ENCODE data around the gene YIPF6.
"Not testable (repeated sequence)": the region's sequence is repeated elsewhere in the genome, so short reads cannot be mapped to it uniquely, and the experiment has no call there.

The YIPF6 gene

GRCh38 chrX:68506649-68507048 is 7.8 kb downstream of the YIPF6 start:
- DNase-seq (ENCODE audit: low read depth in 2 of 2), result no peak

DNA sequence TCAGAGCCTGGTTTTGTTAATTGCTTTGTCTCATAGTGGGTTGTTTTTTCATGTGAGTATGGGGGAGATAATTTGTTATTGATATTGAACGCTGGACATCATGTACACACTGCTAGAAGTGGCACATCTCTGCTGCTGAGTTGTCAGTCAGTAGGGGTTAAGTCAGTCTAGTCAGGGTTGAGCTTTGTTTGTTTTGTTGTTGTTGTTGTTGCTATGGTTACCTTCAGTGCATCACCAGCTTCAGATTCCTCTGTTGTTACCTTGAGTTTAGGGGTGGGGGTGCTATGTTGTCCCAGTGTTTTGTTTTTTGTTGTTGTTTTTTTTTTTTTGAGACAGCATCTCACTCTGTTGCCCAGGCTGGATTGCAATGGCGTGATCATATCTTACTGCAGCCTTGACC is 9.9 kb downstream of the YIPF6 start:
- DNase-seq (ENCODE audit: low read depth in 2 of 2), result no peak

GRCh38 chrX:68511255-68511654 is 12.4 kb downstream of the YIPF6 start:
- peak in 1 of 2 donors; percentile 44 for DNase-seq (ENCODE audit: low read depth in 2 of 2)

DNA sequence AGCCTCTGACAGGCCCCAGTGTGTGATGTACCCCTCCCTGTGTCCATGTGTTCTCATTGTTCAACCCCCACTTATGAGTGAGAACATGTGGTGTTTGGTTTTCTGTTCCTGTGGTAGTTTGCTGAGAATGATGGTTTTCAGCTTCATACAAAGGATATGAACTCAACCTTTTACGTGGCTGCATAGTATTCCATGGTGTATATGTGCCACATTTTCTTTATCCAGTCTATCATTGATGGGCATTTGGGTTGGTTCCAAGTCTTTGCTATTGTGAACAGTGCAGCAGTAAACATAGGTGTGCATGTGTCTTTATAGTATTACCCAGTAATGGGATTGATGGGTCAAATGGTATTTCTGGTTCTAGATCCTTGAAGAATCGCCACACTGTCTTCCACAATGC is 25.8 kb downstream of the YIPF6 start:
- not testable (repeated sequence) for DNase-seq (ENCODE audit: low read depth in 2 of 2)

- DNase-seq (ENCODE audit: low read depth in 2 of 2), result no peak
Measured at GRCh38 chrX:68532831-68533533, 34.1 kb downstream of the YIPF6 start.

DNA sequence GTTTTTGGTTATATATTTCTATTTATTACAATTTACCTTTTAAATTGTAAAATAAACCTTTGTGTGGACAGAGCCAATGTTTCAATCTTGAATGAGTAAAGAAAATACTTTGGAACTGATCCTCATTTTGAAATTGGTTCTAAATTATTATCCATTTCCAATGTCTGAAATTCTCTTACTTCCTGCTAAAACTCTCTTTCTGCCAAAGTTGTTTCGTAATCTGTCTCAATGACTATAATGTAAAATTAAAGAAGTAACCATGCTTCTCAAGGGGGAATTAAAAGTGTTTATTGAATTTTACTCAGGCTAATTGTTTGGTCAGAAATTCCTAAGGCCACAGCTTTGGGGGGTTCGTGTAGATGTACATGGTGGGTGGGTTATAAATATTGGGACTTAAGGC is 34.8 kb downstream of the YIPF6 start:
- DNase-seq (ENCODE audit: low read depth in 2 of 2), result no peak

DNA sequence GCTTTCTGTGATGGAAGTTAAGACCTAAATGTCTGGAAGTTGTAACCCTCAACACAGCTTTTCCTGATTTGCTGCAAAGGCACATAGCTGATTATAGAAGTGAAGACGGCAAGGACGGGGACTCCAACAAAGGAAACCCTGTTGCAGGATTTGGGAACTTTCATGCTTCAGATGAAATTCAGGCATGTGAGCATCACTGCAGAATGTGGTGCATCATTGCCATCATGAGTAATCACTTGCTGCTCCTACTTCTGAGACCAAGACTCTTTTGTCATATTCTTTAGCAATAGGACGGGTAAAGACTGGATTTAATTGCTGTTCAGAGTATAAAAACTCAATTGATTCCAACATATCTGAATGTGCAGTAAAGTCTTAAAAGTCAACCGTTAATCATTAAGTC is 35.8 kb downstream of the YIPF6 start:
- DNase-seq (ENCODE audit: low read depth in 2 of 2), result no peak

- DNase-seq (ENCODE audit: low read depth in 2 of 2), result no peak
Measured at GRCh38 chrX:68536429-68536828, 37.6 kb downstream of the YIPF6 start.

DNA sequence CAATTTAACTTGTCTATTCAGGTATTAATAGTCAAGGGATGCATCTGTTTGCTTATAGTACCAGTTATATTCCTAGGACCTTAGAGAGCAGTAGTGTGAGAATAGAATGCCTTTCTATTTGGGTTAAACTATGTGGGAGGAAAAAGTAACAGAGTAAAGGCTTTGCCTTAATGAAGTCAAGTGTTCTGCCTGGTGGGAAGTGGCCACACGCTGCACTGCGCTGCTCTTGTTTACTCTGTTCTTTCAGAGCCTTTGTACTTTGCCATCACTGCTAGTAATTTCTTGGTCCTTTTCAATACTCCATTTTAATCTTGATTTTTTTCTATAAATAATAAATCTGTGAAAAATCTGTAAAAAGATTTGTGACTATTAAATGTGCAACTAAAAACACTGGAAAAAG is 38.0 kb downstream of the YIPF6 start:
- DNase-seq (ENCODE audit: low read depth in 2 of 2), result no peak

DNA sequence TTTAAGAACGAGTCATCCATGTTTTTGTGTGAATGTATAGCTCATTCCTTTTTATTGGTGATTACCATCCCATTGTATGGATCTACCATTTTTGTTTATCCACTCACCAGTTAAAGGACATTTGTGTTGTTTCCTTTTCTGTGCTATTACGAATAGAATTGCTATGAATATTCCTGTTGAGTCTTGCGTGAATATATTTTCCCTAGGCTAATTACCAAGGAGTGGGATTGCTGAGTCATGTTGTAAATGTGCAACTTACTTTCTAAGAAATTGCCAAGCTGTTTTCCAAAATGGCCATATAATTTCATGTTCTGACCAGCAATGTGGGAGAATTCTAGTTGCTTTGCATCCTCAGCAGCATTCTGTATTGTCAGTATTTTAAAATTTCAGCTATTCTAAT is 51.3 kb downstream of the YIPF6 start:
- no peak for DNase-seq (ENCODE audit: low read depth in 2 of 2)

- no peak for DNase-seq (ENCODE audit: low read depth in 2 of 2)
Measured at GRCh38 chrX:68556036-68556435, 57.2 kb downstream of the YIPF6 start.

GRCh38 chrX:68557126-68557525 is 58.3 kb downstream of the YIPF6 start:
- DNase-seq (ENCODE audit: low read depth in 2 of 2), result not testable (repeated sequence)

GRCh38 chrX:68559905-68560304 is 61.1 kb downstream of the YIPF6 start:
- not testable (repeated sequence) for DNase-seq (ENCODE audit: low read depth in 2 of 2)

DNA sequence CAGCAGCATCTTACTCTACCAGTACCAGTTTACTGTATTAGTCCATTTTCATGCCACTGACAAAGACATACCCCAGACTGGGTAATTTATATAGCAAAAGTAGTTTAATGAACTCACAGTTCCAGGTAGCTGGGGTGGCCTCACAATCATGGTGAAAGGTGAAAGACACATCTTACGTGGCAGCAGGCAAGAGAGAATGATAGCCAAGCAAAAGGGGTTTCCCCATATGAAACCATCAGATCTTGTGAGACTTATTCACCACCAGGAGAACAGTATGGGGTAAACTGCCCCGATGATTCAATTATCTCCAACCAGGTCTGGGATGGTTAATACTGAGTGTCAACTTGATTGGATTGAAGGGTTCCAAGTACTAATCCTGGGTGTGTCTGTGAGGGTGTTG is 69.3 kb downstream of the YIPF6 start:
- DNase-seq (ENCODE audit: low read depth in 2 of 2), result no peak

- DNase-seq (ENCODE audit: low read depth in 2 of 2), result no peak
Measured at GRCh38 chrX:68570598-68570997, 71.7 kb downstream of the YIPF6 start.

DNA sequence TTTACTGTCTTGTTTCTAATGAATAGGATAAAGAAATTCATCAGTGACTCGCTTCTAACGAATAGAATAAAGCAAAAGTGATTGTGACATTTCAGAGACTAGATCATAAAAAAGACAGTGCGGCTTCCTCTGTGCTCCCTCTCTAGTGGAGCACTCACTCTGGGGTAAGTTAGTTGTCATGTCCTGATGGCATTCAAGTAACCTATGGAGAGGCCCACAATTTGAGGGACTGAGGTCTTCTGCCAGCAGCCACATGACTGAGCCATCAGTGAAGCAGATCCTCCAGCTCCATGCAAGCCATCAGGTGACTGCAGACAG is 72.4 kb downstream of the YIPF6 start:
- DNase-seq (ENCODE audit: low read depth in 2 of 2), result no peak

DNA sequence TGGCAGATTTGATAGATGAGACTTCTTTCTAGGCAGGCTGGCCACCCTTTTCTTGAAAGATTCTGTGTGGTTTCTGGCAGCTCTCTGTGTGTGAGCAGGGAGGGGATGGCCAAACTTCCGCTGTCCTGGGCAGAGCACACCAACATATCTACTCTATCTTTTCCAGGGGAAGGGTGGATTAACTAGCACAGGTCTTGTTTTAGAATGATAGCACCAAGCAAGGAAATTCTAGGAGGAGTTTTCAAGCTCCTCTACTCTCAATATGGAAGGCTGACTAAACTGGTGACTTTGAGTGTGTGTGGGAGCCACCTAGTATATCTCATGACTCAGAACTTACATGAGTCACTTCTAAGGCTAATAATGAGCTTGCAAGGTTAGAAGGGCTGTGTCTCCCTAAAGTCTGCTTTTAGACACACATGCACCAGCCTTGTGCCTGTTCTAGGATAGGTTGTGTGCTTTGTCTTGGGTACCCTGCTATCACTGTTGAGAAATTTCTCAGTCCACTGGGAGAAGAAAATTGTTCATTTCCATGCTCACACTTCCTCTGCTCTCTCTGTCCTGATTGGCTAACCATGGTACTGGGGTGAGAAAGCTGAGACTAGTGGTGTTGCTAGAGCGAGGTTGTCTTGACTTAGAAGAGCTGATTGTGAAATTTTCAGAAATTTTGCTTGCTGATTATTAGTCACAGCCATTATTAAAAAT is 72.9 kb downstream of the YIPF6 start:
- DNase-seq (ENCODE audit: low read depth in 2 of 2), result no peak

GRCh38 chrX:68574240-68574639 is 75.4 kb downstream of the YIPF6 start:
- no peak for DNase-seq (ENCODE audit: low read depth in 2 of 2)

DNA sequence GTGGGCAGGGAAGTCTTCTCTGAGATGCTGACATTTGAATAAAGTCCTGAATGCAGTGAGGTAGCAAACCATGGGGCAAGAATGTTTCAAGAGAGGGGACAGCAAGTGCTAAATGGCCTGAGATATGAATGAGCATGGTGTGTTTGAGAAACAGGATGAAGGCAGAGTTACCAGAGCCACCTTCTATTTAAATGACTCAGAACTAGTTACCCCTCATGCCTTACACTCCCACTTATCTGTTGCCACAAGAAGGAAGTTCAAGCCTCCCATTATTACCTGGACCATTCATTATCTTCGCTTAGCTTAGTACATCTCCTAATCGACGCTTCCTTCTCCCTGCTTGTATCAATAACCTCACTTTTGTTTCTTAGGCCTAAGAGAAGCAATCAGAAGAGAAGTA is 81.0 kb downstream of the YIPF6 start:
- DNase-seq (ENCODE audit: low read depth in 2 of 2), result no peak

GRCh38 chrX:68584221-68584620 is 85.4 kb downstream of the YIPF6 start:
- no peak for DNase-seq (ENCODE audit: low read depth in 2 of 2)
